Small intestine (tissue), 7 donors: Measurements from ENCODE around the gene DEPDC5. TPM values are rescaled to one million over a fixed set of nuclear protein-coding genes. Genes with fewer than 3 reads are reported as not detected.

ENCODE experiments used
- DNase-seq, 2 donors: peaks; one replicate each; pipeline versions ENCODE4 v3.0.0 to v3.0.0-alpha.2; 2013
- FAIRE-seq: peaks from 2 replicates; lab custom pipeline; 2012; peaks lifted over from hg19 to GRCh38; lab: Jason Lieb, UNC
- H3K27ac ChIP-seq, 3 donors: one replicate each; pipeline ENCODE4 v1.5.1; 2013; ENCODE audit warnings: low read length in 2 of 3, mild to moderate bottlenecking in 2 of 3, control low read depth in 1 of 3, inconsistent platforms in 1 of 3, low read depth in 1 of 3, moderate library complexity in 1 of 3
- H3K27me3 ChIP-seq, 3 donors: one replicate each; pipeline ENCODE4 v1.6.1; 2013; ENCODE audit warnings: low read length in 3 of 3, inconsistent platforms in 1 of 3; ENCODE audit not compliant: control insufficient read depth in 3 of 3, insufficient read depth in 3 of 3
- H3K36me3 ChIP-seq, 3 donors: one replicate each; pipeline ENCODE4 v1.6.1; 2013; ENCODE audit warnings: low read length in 3 of 3, inconsistent platforms in 1 of 3, low read depth in 1 of 3, mild to moderate bottlenecking in 1 of 3, moderate library complexity in 1 of 3; ENCODE audit not compliant: control insufficient read depth in 3 of 3, insufficient read depth in 2 of 3
- H3K4me1 ChIP-seq, 3 donors: one replicate each; pipeline ENCODE4 v1.6.1; 2013; ENCODE audit warnings: low read length in 2 of 3, inconsistent platforms in 1 of 3, low read depth in 1 of 3, mild to moderate bottlenecking in 1 of 3, moderate library complexity in 1 of 3; ENCODE audit not compliant: control insufficient read depth in 3 of 3, insufficient read depth in 2 of 3
- H3K4me3 ChIP-seq, 3 donors: one replicate each; pipeline ENCODE4 v1.5.1; 2013; ENCODE audit warnings: low read length in 3 of 3, control low read depth in 1 of 3, inconsistent platforms in 1 of 3, low read depth in 1 of 3, mild to moderate bottlenecking in 1 of 3, moderate library complexity in 1 of 3
- H3K9me3 ChIP-seq, 2 donors: one replicate each; pipeline ENCODE4 v1.6.1; 2013; ENCODE audit warnings: low read depth in 1 of 2, low read length in 1 of 2; ENCODE audit not compliant: control insufficient read depth in 2 of 2, insufficient read depth in 1 of 2
- WGBS, 3 donors: extraction: QIAGEN DNeasy Blood & Tissue Kit; methylation state at CpG; one replicate each; pipeline ENCODE4 v1.1.7; 2013; 5-methylcytosine and 5-hydroxymethylcytosine counted together
- polyA plus RNA-seq, 4 donors: library from polyadenylated mRNA; stranded (reverse) in 3 of 4; unstranded in 1 of 4; fragments of 200-250 nt in 3 of 4; fragments of 120-200 nt in 1 of 4; gene quantifications; one replicate each; pipeline versions ENCODE4 v1.2.1 to v1.2.3, GENCODE V29; 2013
- donor health status: healthy with polysubstance abuse.
- donor health status: control.
- donor health status: control.
- donor health status: Bipolar disorder and iron deficiency.
- donor health status: healthy.

The DEPDC5 gene
- polyA plus RNA-seq, 4 donors, result 11.1 to 15.2 (median 13.2) TPM

GRCh38 chr22:31838917-31839316, 85.1 kb downstream of the DEPDC5 start:
- H3K36me3 ChIP-seq, result peaks cover 3 to 46% (median 18%) of the 10 kb centered on the region in 3 donors
- no peak overlapping the region for H3K27ac ChIP-seq
- no peaks in the 10 kb centered on the region for H3K4me1 ChIP-seq
- no peak for FAIRE-seq
- 68 to 84% (median 70%) methylated on average over 3 of the region's 3 CpGs for WGBS, 3 donors
- no peak for DNase-seq
- H3K4me3 ChIP-seq, result no peak overlapping the region
- H3K27me3 ChIP-seq, result no peaks in the 10 kb centered on the region
- H3K9me3 ChIP-seq, result no peaks in the 10 kb centered on the region

GRCh38 chr22:31839986-31840385, 86.2 kb downstream of the DEPDC5 start:
- no peaks in the 10 kb centered on the region for H3K4me1 ChIP-seq
- WGBS, 3 donors, result 96 to 100% (median 99%) methylated on average over 1 of the region's 1 CpG
- H3K4me3 ChIP-seq, result no peak overlapping the region
- FAIRE-seq (no peak), DNase-seq (no peak)
- no peaks in the 10 kb centered on the region for H3K9me3 ChIP-seq
- H3K27me3 ChIP-seq, result no peaks in the 10 kb centered on the region
- H3K27ac ChIP-seq, result no peak overlapping the region
- peaks cover 6 to 53% (median 22%) of the 10 kb centered on the region in 3 donors for H3K36me3 ChIP-seq

- Histone ChIP-seq H3K36me3 (peaks cover 9 to 59% (median 22%) of the 10 kb centered on the region in 3 donors), H3K9me3 (no peaks in the 10 kb centered on the region), H3K27me3 (no peaks in the 10 kb centered on the region), H3K4me3 (no peak overlapping the region), H3K27ac (no peak overlapping the region), H3K4me1 (no peaks in the 10 kb centered on the region)
- no peak for FAIRE-seq
- DNase-seq, result no peak
Observed at GRCh38 chr22:31840585-31840984, 86.8 kb downstream of the DEPDC5 start.

- peaks cover 9 to 55% (median 17%) of the 10 kb centered on the region in 3 donors for H3K36me3 ChIP-seq
- no peaks in the 10 kb centered on the region for H3K4me1 ChIP-seq
- FAIRE-seq (no peak), DNase-seq (peak in 1 of 2 donors; percentile 44)
- 68 to 80% (median 76%) methylated on average over 7 to 8 of the region's 8 CpGs for WGBS, 3 donors
- no peak overlapping the region for H3K27ac ChIP-seq
- no peaks in the 10 kb centered on the region for H3K27me3 ChIP-seq
- H3K4me3 ChIP-seq, result no peak overlapping the region
- H3K9me3 ChIP-seq, result no peaks in the 10 kb centered on the region
Observed at GRCh38 chr22:31841078-31841827, 87.4 kb downstream of the DEPDC5 start.

GRCh38 chr22:31843526-31843925, 89.7 kb downstream of the DEPDC5 start:
- no peak for DNase-seq
- no peaks in the 10 kb centered on the region for H3K9me3 ChIP-seq
- no peaks in the 10 kb centered on the region for H3K4me1 ChIP-seq
- 90 to 95% (median 93%) methylated on average over 4 of the region's 4 CpGs for WGBS, 3 donors
- no peaks in the 10 kb centered on the region for H3K27me3 ChIP-seq
- H3K4me3 ChIP-seq, result no peak overlapping the region
- peaks cover 14 to 53% (median 18%) of the 10 kb centered on the region in 3 donors for H3K36me3 ChIP-seq
- H3K27ac ChIP-seq, result no peak overlapping the region
- no peak for FAIRE-seq

- H3K27me3 ChIP-seq, result no peaks in the 10 kb centered on the region
- H3K36me3 ChIP-seq, result peaks cover 16 to 57% (median 20%) of the 10 kb centered on the region in 3 donors
- no peaks in the 10 kb centered on the region for H3K4me1 ChIP-seq
- no peaks in the 10 kb centered on the region for H3K9me3 ChIP-seq
- 96 to 98% (median 96%) methylated on average over 17 of the region's 17 CpGs for WGBS, 3 donors
- H3K27ac ChIP-seq, result no peak overlapping the region
- FAIRE-seq (no peak), DNase-seq (no peak)
- no peak overlapping the region for H3K4me3 ChIP-seq
Observed at GRCh38 chr22:31844941-31845340, 91.1 kb downstream of the DEPDC5 start.

- peaks cover 13 to 58% (median 21%) of the 10 kb centered on the region in 3 donors for H3K36me3 ChIP-seq
- no peak overlapping the region for H3K4me3 ChIP-seq
- no peaks in the 10 kb centered on the region for H3K27me3 ChIP-seq
- WGBS, 3 donors, result 75 to 85% (median 84%) methylated on average over 6 of the region's 6 CpGs
- no peaks in the 10 kb centered on the region for H3K4me1 ChIP-seq
- H3K9me3 ChIP-seq, result no peaks in the 10 kb centered on the region
- no peak for FAIRE-seq
- no peak overlapping the region for H3K27ac ChIP-seq
- no peak for DNase-seq
Observed at GRCh38 chr22:31846161-31847115, 92.6 kb downstream of the DEPDC5 start.

- 94 to 100% (median 95%) methylated on average over 1 of the region's 1 CpG for WGBS, 3 donors
- H3K27ac ChIP-seq, result no peak overlapping the region
- no peaks in the 10 kb centered on the region for H3K9me3 ChIP-seq
- peaks cover 13 to 69% (median 22%) of the 10 kb centered on the region in 3 donors for H3K36me3 ChIP-seq
- no peaks in the 10 kb centered on the region for H3K4me1 ChIP-seq
- no peak overlapping the region for H3K4me3 ChIP-seq
- DNase-seq, result no peak
- FAIRE-seq, result no peak
- no peaks in the 10 kb centered on the region for H3K27me3 ChIP-seq
Observed at GRCh38 chr22:31848411-31848810, 94.6 kb downstream of the DEPDC5 start.
